GM23338 (cell line): ENCODE results near the gene NAA80. TPM values are rescaled to one million over a fixed set of nuclear protein-coding genes. Genes with fewer than 3 reads are reported as not detected.

ENCODE experiments used
- ATAC-seq: fragments of 200-7000 bp; cut with Tn5 transposase; 3 replicates; pipeline ENCODE4 v1.9.1; 2020
- DNase-seq: peaks from one replicate; pipeline ENCODE4 v3.0.0-alpha.2; 2015; ENCODE audit warnings: low spot score
- H2AFZ ChIP-seq: fragments of 200-600 bp; sonication (generic); 2 replicates; pipeline ENCODE4 v1.8.0; 2016; ENCODE audit warnings: antibody characterized with exemption, mild to moderate bottlenecking, moderate library complexity
- H3F3A ChIP-seq: fragments of 200-600 bp; sonication (generic); replicated peaks from 2 replicates; pipeline ENCODE4 v1.8.0; 2017; ENCODE audit warnings: antibody characterized with exemption, mixed run types, low read depth
- H3K27ac ChIP-seq: fragments of 200-600 bp; sonication (generic); 2 replicates; pipeline ENCODE4 v1.6.1; 2016; ENCODE audit warnings: low read depth
- H3K27me3 ChIP-seq: fragments of 200-600 bp; sonication (generic); 2 replicates; pipeline ENCODE4 v1.8.0; 2016; ENCODE audit warnings: mild to moderate bottlenecking, mixed run types, moderate library complexity; ENCODE audit not compliant: insufficient read depth
- H3K36me3 ChIP-seq: fragments of 200-600 bp; sonication (generic); 2 replicates; pipeline ENCODE4 v1.8.0; 2016; ENCODE audit warnings: mild to moderate bottlenecking; ENCODE audit not compliant: insufficient read depth
- H3K4me1 ChIP-seq: fragments of 200-600 bp; sonication (generic); 2 replicates; pipeline ENCODE4 v1.8.0; 2016; ENCODE audit warnings: mild to moderate bottlenecking, moderate library complexity; ENCODE audit not compliant: insufficient read depth
- H3K4me2 ChIP-seq: fragments of 200-600 bp; sonication (generic); 2 replicates; pipeline ENCODE4 v1.7.1; 2017; ENCODE audit warnings: mixed run types
- H3K4me3 ChIP-seq: fragments of 200-600 bp; sonication (generic); 2 replicates; pipeline ENCODE4 v1.6.1; 2016; ENCODE audit warnings: mixed run types
- H3K79me2 ChIP-seq: fragments of 200-600 bp; sonication (generic); replicated peaks from 2 replicates; pipeline ENCODE4 v1.8.0; 2017; ENCODE audit warnings: mild to moderate bottlenecking; ENCODE audit not compliant: insufficient read depth
- H3K9me2 ChIP-seq: fragments of 200-600 bp; sonication (generic); 2 replicates; pipeline ENCODE4 v1.8.0; 2017; ENCODE audit not compliant: insufficient read depth
- H4K20me1 ChIP-seq: fragments of 200-600 bp; sonication (generic); replicated peaks from 2 replicates; pipeline ENCODE4 v1.8.0; 2017; ENCODE audit warnings: mild to moderate bottlenecking; ENCODE audit not compliant: insufficient read depth
- H3K27ac Mint-ChIP-seq: 2 replicates; pipeline ENCODE4 v1.8.0; 2020; ENCODE audit warnings: inconsistent platforms, mild to moderate bottlenecking, moderate library complexity, mixed read lengths
- H3K27me3 Mint-ChIP-seq: 3 replicates; pipeline ENCODE4 v1.8.0; 2022; ENCODE audit warnings: low read depth, mild to moderate bottlenecking, moderate library complexity, mixed read lengths, inconsistent platforms; ENCODE audit not compliant: insufficient read depth, poor library complexity
- H3K36me3 Mint-ChIP-seq: 3 replicates; pipeline ENCODE4 v1.8.0; 2021; ENCODE audit warnings: low read depth, mild to moderate bottlenecking, inconsistent platforms, moderate library complexity, mixed read lengths
- H3K4me1 Mint-ChIP-seq: 3 replicates; pipeline ENCODE4 v1.8.0; 2020; ENCODE audit warnings: mild to moderate bottlenecking, inconsistent platforms, mixed read lengths
- H3K4me3 Mint-ChIP-seq: 3 replicates; pipeline ENCODE4 v1.8.0; 2021; ENCODE audit warnings: moderate library complexity, mild to moderate bottlenecking, inconsistent platforms, mixed read lengths
- H3K9me3 Mint-ChIP-seq: 3 replicates; pipeline ENCODE4 v1.8.0; 2020; ENCODE audit warnings: moderate library complexity, mild to moderate bottlenecking, inconsistent platforms, mixed read lengths
- CREB1 ChIP-seq: fragments of 250-450 bp; sonication (Bioruptor Pico); IDR thresholded peaks from 2 replicates; pipeline ENCODE4 v1.5.0; 2020; ENCODE audit warnings: low read depth, mild to moderate bottlenecking, moderate library complexity
- EZH2 ChIP-seq: fragments of 200-600 bp; sonication (generic); IDR thresholded peaks from one replicate; pipeline ENCODE4 v1.8.0; 2017; ENCODE audit warnings: antibody characterized with exemption, mild to moderate bottlenecking, low read depth; ENCODE audit not compliant: unreplicated experiment
- EZH2phosphoT487 ChIP-seq: fragments of 200-600 bp; sonication (generic); IDR thresholded peaks from one replicate; pipeline ENCODE4 v1.8.1; 2018; ENCODE audit warnings: antibody characterized with exemption; ENCODE audit not compliant: unreplicated experiment
- JUNB ChIP-seq: IDR thresholded peaks from one replicate; pipeline ENCODE4 v1.6.1; 2016; ENCODE audit warnings: antibody characterized with exemption; ENCODE audit not compliant: unreplicated experiment
- NANOG ChIP-seq: IDR thresholded peaks from 2 replicates; pipeline ENCODE4 v1.6.1; 2016; ENCODE audit warnings: antibody characterized with exemption, borderline replicate concordance
- POLR2AphosphoS5 ChIP-seq: IDR thresholded peaks from 2 replicates; pipeline ENCODE4 v1.6.1; 2016; ENCODE audit warnings: antibody characterized with exemption, low read depth
- STAT1 ChIP-seq: IDR thresholded peaks from one replicate; pipeline ENCODE4 v1.6.1; 2016; ENCODE audit warnings: antibody characterized with exemption; ENCODE audit not compliant: unreplicated experiment
- ZNF114 ChIP-seq: fragments of 250-450 bp; sonication (Bioruptor Pico); IDR thresholded peaks from 2 replicates; pipeline ENCODE4 v1.5.0; 2020; ENCODE audit warnings: mild to moderate bottlenecking, moderate library complexity
- ZNF331 ChIP-seq: fragments of 250-450 bp; sonication (Bioruptor Pico); IDR thresholded peaks from 2 replicates; pipeline ENCODE4 v1.5.0; 2020; ENCODE audit warnings: low read depth, mild to moderate bottlenecking, moderate library complexity
- polyA plus RNA-seq: library from polyadenylated mRNA; unstranded; fragments of >200 nt; fragmentation: Nextera tagmentation; extraction: Ambion mirVana; gene quantifications from 2 replicates; pipeline ENCODE4 v1.2.1, GENCODE V29; 2016
- total RNA-seq: library from RNA; depleted of rRNA; stranded (reverse); fragments of >200 nt; shearing (Covaris generic); gene quantifications from 2 replicates; pipeline ENCODE4 v1.2.3, GENCODE V29; 2014
- TF ChIP-seq, protein P1 (sequence below): IDR thresholded peaks from 2 replicates; pipeline ENCODE4 v1.6.1; 2016; ENCODE audit warnings: antibody characterized with exemption
- TF ChIP-seq, protein P2 (sequence below), 2 experiments: fragments of 200-600 bp in 1 of 2; sonication (generic) in 1 of 2; conservative IDR thresholded peaks; 2 replicates each; pipeline versions ENCODE4 v1.5.1 to v1.6.1; 2016 to 2017; ENCODE audit warnings: antibody characterized with exemption in 2 of 2, low read depth in 2 of 2, mild to moderate bottlenecking in 2 of 2, moderate library complexity in 1 of 2

Gene NAA80
- total and polyA plus RNA-seq, 2 experiments from 2014 or later = 12.1 to 16.7 TPM

DNA sequence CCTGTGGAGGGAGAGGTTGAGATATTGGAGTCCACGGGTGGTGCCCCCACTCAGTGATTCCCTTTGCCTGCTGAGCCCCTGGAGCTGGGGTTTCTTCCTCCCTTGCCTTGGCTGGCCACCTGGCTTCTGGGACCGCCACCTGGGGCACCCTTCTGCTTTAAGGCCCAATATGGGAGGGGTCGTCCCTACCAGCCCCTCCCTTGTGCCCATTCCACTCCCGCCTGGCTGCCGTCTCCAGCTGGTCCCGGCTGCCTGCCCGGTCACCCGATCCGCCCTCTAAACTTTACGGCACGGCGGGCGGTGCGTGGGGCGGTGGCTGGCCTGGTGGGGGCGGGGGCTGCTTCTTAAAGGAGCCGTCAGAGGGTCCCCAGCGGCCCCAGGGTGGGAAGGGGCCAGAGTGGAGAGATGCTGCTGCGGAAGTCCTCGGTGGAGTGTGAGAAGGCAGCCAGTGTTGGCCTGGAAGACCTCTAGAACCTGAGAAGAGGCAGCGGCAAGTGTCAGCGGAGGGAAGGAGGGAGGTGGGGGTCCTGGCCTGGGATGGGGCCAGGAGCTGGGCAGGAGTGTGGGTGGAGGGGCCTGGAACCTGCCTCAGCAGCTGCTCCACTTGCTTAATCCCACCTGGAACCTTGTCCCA lies 31.8 kb downstream of the NAA80 start:
- Histone ChIP-seq H3K4me2 (peak overlapping the region; percentile 71), H3K4me1 (peaks cover 48% of the 10 kb centered on the region), H2AFZ (no peak overlapping the region), H3K27ac (no peak overlapping the region), H3F3A (0 out of 2 replicates have a peak, but pooled peaks cover 8% of the 10 kb centered on the region), H3K36me3 (no peaks in the 10 kb centered on the region), H3K4me3 (peak overlapping the region; percentile 20; the same call in 1 of the 2 replicates), H3K79me2 (no peaks in the 10 kb centered on the region), H3K9me2 (no peaks in the 10 kb centered on the region), H3K27me3 (no peaks in the 10 kb centered on the region), H4K20me1 (no peaks in the 10 kb centered on the region)
- TF ChIP-seq ZNF331 (CRISPR knock-in tag) (no peak), NANOG (no peak), EZH2 (no peak), ZNF114 (CRISPR knock-in tag) (no peak), POLR2AphosphoS5 (no peak), EZH2phosphoT487 (no peak), STAT1 (no peak), CREB1 (no peak), JUNB (no peak)
- TF ChIP-seq, protein P1, sequence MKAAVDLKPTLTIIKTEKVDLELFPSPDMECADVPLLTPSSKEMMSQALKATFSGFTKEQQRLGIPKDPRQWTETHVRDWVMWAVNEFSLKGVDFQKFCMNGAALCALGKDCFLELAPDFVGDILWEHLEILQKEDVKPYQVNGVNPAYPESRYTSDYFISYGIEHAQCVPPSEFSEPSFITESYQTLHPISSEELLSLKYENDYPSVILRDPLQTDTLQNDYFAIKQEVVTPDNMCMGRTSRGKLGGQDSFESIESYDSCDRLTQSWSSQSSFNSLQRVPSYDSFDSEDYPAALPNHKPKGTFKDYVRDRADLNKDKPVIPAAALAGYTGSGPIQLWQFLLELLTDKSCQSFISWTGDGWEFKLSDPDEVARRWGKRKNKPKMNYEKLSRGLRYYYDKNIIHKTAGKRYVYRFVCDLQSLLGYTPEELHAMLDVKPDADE = no peak
- TF ChIP-seq, protein P2, sequence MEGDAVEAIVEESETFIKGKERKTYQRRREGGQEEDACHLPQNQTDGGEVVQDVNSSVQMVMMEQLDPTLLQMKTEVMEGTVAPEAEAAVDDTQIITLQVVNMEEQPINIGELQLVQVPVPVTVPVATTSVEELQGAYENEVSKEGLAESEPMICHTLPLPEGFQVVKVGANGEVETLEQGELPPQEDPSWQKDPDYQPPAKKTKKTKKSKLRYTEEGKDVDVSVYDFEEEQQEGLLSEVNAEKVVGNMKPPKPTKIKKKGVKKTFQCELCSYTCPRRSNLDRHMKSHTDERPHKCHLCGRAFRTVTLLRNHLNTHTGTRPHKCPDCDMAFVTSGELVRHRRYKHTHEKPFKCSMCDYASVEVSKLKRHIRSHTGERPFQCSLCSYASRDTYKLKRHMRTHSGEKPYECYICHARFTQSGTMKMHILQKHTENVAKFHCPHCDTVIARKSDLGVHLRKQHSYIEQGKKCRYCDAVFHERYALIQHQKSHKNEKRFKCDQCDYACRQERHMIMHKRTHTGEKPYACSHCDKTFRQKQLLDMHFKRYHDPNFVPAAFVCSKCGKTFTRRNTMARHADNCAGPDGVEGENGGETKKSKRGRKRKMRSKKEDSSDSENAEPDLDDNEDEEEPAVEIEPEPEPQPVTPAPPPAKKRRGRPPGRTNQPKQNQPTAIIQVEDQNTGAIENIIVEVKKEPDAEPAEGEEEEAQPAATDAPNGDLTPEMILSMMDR (conservative IDR thresholded peaks at IDR 0.05; ENCODE audit: low read depth in 2 of 2) = no peak
- Mint-ChIP-seq H3K36me3 (no peaks in the 10 kb centered on the region), H3K4me1 (peaks cover 60% of the 10 kb centered on the region), H3K4me3 (no peak overlapping the region), H3K9me3 (no peaks in the 10 kb centered on the region), H3K27me3 (peaks cover 23% of the 10 kb centered on the region), H3K27ac (no peak overlapping the region)
- ATAC-seq (peak; percentile 7), DNase-seq (peak; percentile 57)

DNA sequence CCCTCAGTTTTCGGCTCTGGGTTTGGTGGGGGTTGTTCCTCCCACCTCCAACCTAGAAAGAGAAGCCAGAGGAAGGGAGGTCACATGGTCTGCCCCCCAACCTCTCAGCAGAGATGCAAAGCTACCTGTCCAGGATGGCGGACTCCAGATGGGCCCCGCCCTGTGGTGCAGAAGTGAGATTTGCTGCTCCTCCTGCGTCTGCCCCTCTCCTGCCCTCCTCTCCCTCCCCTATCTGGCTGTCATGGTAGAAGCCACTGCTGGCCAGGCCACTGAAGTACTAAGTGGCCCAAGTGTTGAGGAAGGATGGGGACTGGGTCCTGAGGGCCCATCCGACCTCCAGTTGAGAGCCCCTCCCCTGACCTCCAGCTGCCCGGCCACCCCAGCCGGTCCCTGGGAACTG lies 32.4 kb downstream of the NAA80 start:
- Mint-ChIP-seq H3K9me3 (no peaks in the 10 kb centered on the region), H3K27ac (no peak overlapping the region), H3K4me1 (peaks cover 59% of the 10 kb centered on the region), H3K36me3 (no peaks in the 10 kb centered on the region), H3K4me3 (no peak overlapping the region), H3K27me3 (peaks cover 22% of the 10 kb centered on the region)
- DNase-seq (no peak), ATAC-seq (no peak)
- no peak overlapping the region for H3K27ac ChIP-seq
- H4K20me1 ChIP-seq = no peaks in the 10 kb centered on the region
- H3K4me1 ChIP-seq = peaks cover 48% of the 10 kb centered on the region
- H3K9me2 ChIP-seq = no peaks in the 10 kb centered on the region
- peak overlapping the region; percentile 20; the same call in 1 of the 2 replicates for H3K4me3 ChIP-seq
- no peak overlapping the region for H2AFZ ChIP-seq
- no peaks in the 10 kb centered on the region for H3K79me2 ChIP-seq
- no peaks in the 10 kb centered on the region for H3K36me3 ChIP-seq
- 0 out of 2 replicates have a peak, but pooled peaks cover 8% of the 10 kb centered on the region for H3F3A ChIP-seq
- H3K4me2 ChIP-seq = peak overlapping the region; percentile 71; the same call in 1 of the 2 replicates
- H3K27me3 ChIP-seq = no peaks in the 10 kb centered on the region
- TF ChIP-seq ZNF114 (CRISPR knock-in tag) = no peak
- TF ChIP-seq, protein P2 (conservative IDR thresholded peaks at IDR 0.05; ENCODE audit: low read depth in 2 of 2) = no peak
- TF ChIP-seq NANOG = no peak
- no peak for TF ChIP-seq JUNB
- TF ChIP-seq STAT1 = no peak
- no peak for TF ChIP-seq ZNF331 (CRISPR knock-in tag)
- TF ChIP-seq EZH2phosphoT487 = no peak
- TF ChIP-seq POLR2AphosphoS5 = no peak
- TF ChIP-seq EZH2 = no peak
- TF ChIP-seq, protein P1 = no peak
